Esophagus muscularis mucosa (tissue), 4 donors: ENCODE results near the gene GADD45G.

ENCODE experiments used
- CTCF ChIP-seq, 3 experiments: fragments of 200-600 bp in 2 of 3; fragments of 450-650 bp in 1 of 3; sonication (generic) in 2 of 3; IDR thresholded peaks; one replicate each; pipeline ENCODE4 v1.5.1; 2017 to 2019; ENCODE audit warnings: antibody characterized with exemption in 3 of 3, mild to moderate bottlenecking in 2 of 3, moderate library complexity in 1 of 3
- EP300 ChIP-seq: sonication (generic); formaldehyde crosslinking; IDR thresholded peaks from one replicate; pipeline ENCODE4 v1.6.1; 2017; ENCODE audit warnings: antibody characterized with exemption
- POLR2AphosphoS5 ChIP-seq, 2 donors: sonication (generic); formaldehyde crosslinking; IDR thresholded peaks; one replicate each; pipeline ENCODE4 v1.6.1; 2017; ENCODE audit warnings: antibody characterized with exemption in 2 of 2

DNA sequence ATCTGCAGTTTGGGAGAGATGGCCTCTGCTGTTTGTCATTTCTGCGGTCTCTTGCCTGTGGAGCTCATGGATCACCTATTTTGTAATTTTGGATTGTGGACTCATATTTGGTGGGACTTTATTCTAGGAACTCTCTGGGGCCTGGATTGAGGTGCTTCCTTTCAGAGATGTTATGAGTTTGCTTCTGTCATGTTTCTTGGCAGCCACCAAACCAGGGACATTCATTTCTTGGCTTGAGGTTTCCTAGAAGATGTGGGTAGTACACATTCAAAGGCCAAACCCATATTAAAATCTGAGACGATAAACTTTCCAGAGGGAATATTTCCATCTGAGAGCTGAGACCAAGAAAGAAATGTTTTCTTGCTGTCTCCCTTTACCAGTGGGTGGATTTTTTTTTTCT is 37.2 kb upstream of the GADD45G start:
- TF ChIP-seq CTCF (IDR thresholded peaks at IDR 0.05) (no peak), EP300 (no peak), POLR2AphosphoS5 (IDR thresholded peaks at IDR 0.05) (no peak)
